Camera-type eye (tissue), 1 donor: ENCODE results near the gene DIS3L. TPM values are rescaled to one million over a fixed set of nuclear protein-coding genes. Genes with fewer than 3 reads are reported as not detected.

ENCODE experiments used
- total RNA-seq: library from RNA; depleted of rRNA; stranded (reverse); fragments of >200 nt; gene quantifications from one replicate; pipeline ENCODE4 v1.2.3, GENCODE V29; 2014

The DIS3L gene
- 48.4 TPM for total RNA-seq

DNA sequence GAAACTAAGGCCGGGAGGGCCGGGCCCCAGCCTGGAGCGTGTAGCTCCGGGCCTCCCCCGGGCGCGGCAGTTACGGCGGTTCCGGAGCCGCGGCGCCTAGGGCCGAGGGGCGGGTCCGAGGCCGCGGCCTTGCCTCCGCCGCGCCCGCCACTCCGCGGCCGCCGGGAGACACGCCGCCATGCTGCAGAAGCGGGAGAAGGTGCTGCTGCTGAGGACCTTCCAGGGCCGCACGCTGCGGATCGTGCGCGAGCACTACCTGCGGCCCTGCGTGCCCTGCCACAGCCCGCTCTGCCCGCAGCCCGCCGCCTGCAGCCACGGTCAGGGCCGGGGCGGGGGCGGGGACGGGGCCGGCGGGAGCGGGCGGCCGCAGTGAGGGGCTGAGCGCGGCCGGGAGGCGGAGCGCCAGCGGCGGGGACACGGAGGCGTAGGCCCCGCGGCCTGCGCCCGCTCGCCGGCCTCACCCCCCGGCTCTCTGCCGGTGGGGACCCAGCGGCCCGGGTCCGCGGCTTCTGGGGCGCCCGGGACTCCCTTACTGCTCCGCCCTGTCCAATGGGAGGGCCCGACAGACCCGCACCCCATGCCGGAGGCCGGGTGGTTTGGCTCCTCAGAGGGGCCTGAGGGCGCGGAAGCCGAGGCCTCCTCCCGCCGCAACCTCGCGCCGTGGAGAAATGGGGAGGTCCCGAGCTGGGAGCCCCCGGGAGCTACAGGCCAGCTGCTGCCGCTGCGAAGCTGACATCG, at the start of gene DIS3L:
Gene DIS3L (plus strand): TSS at position 150 of the 738 bp plus-strand sequence. CDS start 29 bp downstream, at position 179.

GRCh38 chr15:66253418-66254088, 39.8 kb upstream of the DIS3L start, which contains the start of gene MEGF11:
MEGF11 (minus strand) TSS chr15:66253750; CDS start chr15:66128403, 125,347 bp downstream.

GRCh38 chr15:66356359-66357236, 63.2 kb downstream of the DIS3L start, which contains the start of gene TIPIN:
TIPIN (minus strand) TSS chr15:66356685; CDS start chr15:66352947, 3,738 bp downstream.

Other genes with a start within 250 kb of the DIS3L start
- 17.7 TPM for gene MEGF11, start 39.8 kb upstream of the DIS3L start, total RNA-seq
- 23.7 TPM for gene TIPIN, start 63.1 kb downstream of the DIS3L start, total RNA-seq
- 27.0 TPM for gene MAP2K1, start 93.3 kb downstream of the DIS3L start, total RNA-seq
- gene SNAPC5, start 204.2 kb downstream of the DIS3L start, total RNA-seq, result 28.8 TPM
- gene RPL4, start 211.3 kb downstream of the DIS3L start, total RNA-seq, result 3,215 TPM
- gene ZWILCH, start 211.8 kb downstream of the DIS3L start, total RNA-seq, result 18.3 TPM